Esophagus muscularis mucosa (tissue), 4 donors: Measurements from ENCODE around the gene EYA4.

Experiments
- EP300 ChIP-seq: sonication (generic); formaldehyde crosslinking; IDR thresholded peaks from one replicate; pipeline ENCODE4 v1.6.1; 2017; ENCODE audit warnings: antibody characterized with exemption
- POLR2AphosphoS5 ChIP-seq, 2 donors: sonication (generic); formaldehyde crosslinking; IDR thresholded peaks; one replicate each; pipeline ENCODE4 v1.6.1; 2017; ENCODE audit warnings: antibody characterized with exemption in 2 of 2
- TF ChIP-seq, protein P1 (sequence below), 3 experiments: fragments of 200-600 bp in 2 of 3; fragments of 450-650 bp in 1 of 3; sonication (generic) in 2 of 3; IDR thresholded peaks; one replicate each; pipeline ENCODE4 v1.5.1; 2017 to 2019; ENCODE audit warnings: antibody characterized with exemption in 3 of 3, mild to moderate bottlenecking in 2 of 3, moderate library complexity in 1 of 3

GRCh38 chr6:133362813-133363212, 121.7 kb downstream of the EYA4 start:
- TF ChIP-seq, protein P1, sequence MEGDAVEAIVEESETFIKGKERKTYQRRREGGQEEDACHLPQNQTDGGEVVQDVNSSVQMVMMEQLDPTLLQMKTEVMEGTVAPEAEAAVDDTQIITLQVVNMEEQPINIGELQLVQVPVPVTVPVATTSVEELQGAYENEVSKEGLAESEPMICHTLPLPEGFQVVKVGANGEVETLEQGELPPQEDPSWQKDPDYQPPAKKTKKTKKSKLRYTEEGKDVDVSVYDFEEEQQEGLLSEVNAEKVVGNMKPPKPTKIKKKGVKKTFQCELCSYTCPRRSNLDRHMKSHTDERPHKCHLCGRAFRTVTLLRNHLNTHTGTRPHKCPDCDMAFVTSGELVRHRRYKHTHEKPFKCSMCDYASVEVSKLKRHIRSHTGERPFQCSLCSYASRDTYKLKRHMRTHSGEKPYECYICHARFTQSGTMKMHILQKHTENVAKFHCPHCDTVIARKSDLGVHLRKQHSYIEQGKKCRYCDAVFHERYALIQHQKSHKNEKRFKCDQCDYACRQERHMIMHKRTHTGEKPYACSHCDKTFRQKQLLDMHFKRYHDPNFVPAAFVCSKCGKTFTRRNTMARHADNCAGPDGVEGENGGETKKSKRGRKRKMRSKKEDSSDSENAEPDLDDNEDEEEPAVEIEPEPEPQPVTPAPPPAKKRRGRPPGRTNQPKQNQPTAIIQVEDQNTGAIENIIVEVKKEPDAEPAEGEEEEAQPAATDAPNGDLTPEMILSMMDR (IDR thresholded peaks at IDR 0.05), result no peak
- TF ChIP-seq EP300 (no peak), POLR2AphosphoS5 (IDR thresholded peaks at IDR 0.05) (no peak)
